Sigmoid colon (tissue), 4 donors: ENCODE data around the gene STUB1.

Source experiments
- CTCF ChIP-seq, 4 experiments: fragments of 450-650 bp in 3 of 4; fragments of 200-600 bp in 1 of 4; IDR thresholded peaks; one replicate each; pipeline ENCODE4 v1.5.1; 2016 to 2019; ENCODE audit warnings: antibody characterized with exemption in 4 of 4, mild to moderate bottlenecking in 3 of 4, moderate library complexity in 2 of 4
- POLR2A ChIP-seq, 2 donors: fragments of 450-650 bp; IDR thresholded peaks; one replicate each; pipeline ENCODE4 v1.6.1; 2016; ENCODE audit warnings: antibody characterized with exemption in 2 of 2, mild to moderate bottlenecking in 2 of 2, moderate library complexity in 2 of 2
- POLR2AphosphoS5 ChIP-seq, 4 donors: sonication (generic); formaldehyde crosslinking; IDR thresholded peaks; one replicate each; pipeline ENCODE4 v1.6.1; 2017; ENCODE audit warnings: antibody characterized with exemption in 4 of 4

- no peak for TF ChIP-seq CTCF (IDR thresholded peaks at IDR 0.05)
- TF ChIP-seq POLR2A (IDR thresholded peaks at IDR 0.05), result no peak
- TF ChIP-seq POLR2AphosphoS5 (IDR thresholded peaks at IDR 0.05), result no peak
Measured at GRCh38 chr16:706189-707061, 26.2 kb downstream of the STUB1 start.
